ENCODE measurements around the gene LRIG1.

DNA sequence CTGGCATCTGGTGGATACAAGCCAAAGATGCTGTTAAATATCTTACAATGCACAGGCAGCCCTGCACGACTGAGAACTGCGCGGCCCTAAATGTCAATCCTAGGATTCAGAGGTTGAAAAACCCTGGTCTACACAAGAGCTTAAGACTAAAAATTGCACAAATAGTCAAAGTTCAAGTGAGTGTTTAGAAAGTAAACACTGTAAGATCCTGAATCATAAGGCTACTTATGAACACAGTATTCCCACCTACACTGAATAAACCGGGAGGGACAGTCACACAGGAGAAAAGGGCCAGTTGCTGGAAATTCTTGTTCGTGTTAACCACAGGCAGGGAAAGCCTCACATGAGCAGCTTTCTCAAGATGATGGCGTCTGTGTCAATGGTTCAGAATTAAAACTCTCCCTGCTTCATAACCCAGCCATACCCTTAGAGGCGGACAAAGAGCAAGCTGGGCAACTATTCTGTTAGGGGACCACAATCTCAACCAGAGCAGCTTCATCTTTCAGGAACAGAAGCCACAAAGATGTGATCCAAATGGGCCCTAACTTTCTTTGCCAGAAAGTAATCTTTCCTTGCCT lies 37.7 kb downstream of the LRIG1 start:
- no peak for TF ChIP-seq POLR2AphosphoS5 (IDR thresholded peaks at IDR 0.05; ENCODE audit: low read depth, low read length)
- TF ChIP-seq SIN3A (IDR thresholded peaks at IDR 0.05; ENCODE audit: borderline replicate concordance, insufficient read depth, low read length): no peak

Data from PFSK-1 (cell line).